HG03521 (cell line): Measurements from ENCODE around the gene TAF11L6.
"Not testable (repeated sequence)": the region's sequence is repeated elsewhere in the genome, so short reads cannot be mapped to it uniquely, and the experiment has no call there.

Source experiments
- ATAC-seq: cut with Tn5 transposase; IDR thresholded peaks from one replicate; pipeline ENCODE4 v1.9.1; 2021; ENCODE audit warnings: mild to moderate bottlenecking, moderate library complexity; ENCODE audit not compliant: unreplicated experiment

TAF11L6 gene

GRCh38 chr5:17528369-17528768 is at the start of gene TAF11L6:
Gene TAF11L6, plus strand, starts transcription at chr5:17528669.
- ATAC-seq: not testable (repeated sequence)

GRCh38 chr5:17481378-17481777 is 47.1 kb upstream of the TAF11L6 start:
- ATAC-seq: no peak

GRCh38 chr5:17482790-17483189 is 45.7 kb upstream of the TAF11L6 start:
- ATAC-seq: no peak

GRCh38 chr5:17486464-17487173 is 41.9 kb upstream of the TAF11L6 start:
- not testable (repeated sequence) for ATAC-seq

- ATAC-seq: no peak
These were observed 41.3 kb upstream of the TAF11L6 start for GRCh38 chr5:17487174-17487512.

- not testable (repeated sequence) for ATAC-seq
These were observed 37.2 kb upstream of the TAF11L6 start for GRCh38 chr5:17491257-17491656.

- no peak for ATAC-seq
These were observed 35.7 kb upstream of the TAF11L6 start for GRCh38 chr5:17492770-17493169.

- ATAC-seq: no peak
These were observed 31.0 kb upstream of the TAF11L6 start for GRCh38 chr5:17497446-17497845.

- ATAC-seq: not testable (repeated sequence)
These were observed 30.5 kb upstream of the TAF11L6 start, which contains the start of gene TAF11L2 for GRCh38 chr5:17497931-17498330. Gene TAF11L2, plus strand, starts transcription at chr5:17498231.

- no peak for ATAC-seq
These were observed 16.6 kb upstream of the TAF11L6 start for GRCh38 chr5:17511775-17512325.

GRCh38 chr5:17517526-17517925 is 10.9 kb upstream of the TAF11L6 start:
- ATAC-seq: not testable (repeated sequence)

- ATAC-seq: not testable (repeated sequence)
These were observed 10.4 kb upstream of the TAF11L6 start, which contains the start of gene TAF11L3 for GRCh38 chr5:17518067-17518466. Gene TAF11L3, plus strand, starts transcription at chr5:17518367.

- not testable (repeated sequence) for ATAC-seq
These were observed 9.0 kb upstream of the TAF11L6 start for GRCh38 chr5:17519508-17519907.

- not testable (repeated sequence) for ATAC-seq
These were observed 7.0 kb upstream of the TAF11L6 start, which contains the start of gene TAF11L4 for GRCh38 chr5:17521501-17521900. Gene TAF11L4, plus strand, starts transcription at chr5:17521801.

GRCh38 chr5:17524935-17525334 is 3.5 kb upstream of the TAF11L6 start, which contains the start of gene TAF11L5:
Gene TAF11L5, plus strand, starts transcription at chr5:17525235.
- not testable (repeated sequence) for ATAC-seq

- not testable (repeated sequence) for ATAC-seq
These were observed 2.0 kb upstream of the TAF11L6 start for GRCh38 chr5:17526504-17526903.
